ENCODE measurements around the gene LIN54.

DNA sequence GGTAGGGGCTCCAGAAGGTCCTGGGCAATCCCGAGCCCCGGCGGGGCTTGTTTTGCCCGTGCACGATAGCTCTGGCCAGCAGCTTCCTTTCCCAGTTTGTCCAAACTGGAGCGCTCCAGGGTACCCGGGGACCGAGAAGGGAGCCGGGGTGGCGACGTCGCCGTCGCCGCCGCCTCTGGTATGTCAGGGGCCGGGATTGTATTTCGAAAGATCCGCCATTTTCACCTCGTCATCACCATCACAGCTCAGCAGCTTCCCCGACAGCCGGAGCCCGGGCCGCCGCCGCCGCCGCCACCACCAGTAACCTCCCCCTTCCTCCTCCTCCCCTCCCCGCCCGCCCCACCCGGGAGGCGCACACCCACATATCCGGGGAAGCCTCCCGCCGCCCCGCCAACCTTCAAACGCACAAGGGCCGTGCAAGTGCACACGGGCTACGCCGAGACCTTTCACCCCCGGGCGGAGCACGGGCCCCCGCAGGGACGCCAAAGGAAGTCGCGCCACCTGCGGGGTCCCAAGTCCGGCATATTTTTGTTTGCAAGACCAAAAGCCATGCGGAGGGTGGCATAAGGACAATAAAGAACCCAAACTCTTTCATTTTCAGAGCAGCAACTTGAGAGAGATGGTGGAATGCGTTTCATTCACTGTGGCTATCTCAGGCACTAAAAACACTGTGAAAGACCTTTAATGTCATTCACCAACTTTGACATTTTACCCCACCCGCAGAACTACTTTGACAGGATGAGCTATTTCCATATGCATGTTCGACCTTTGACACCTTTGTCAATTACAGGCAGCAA lies at the start of gene LIN54:
- TF ChIP-seq, protein P1, sequence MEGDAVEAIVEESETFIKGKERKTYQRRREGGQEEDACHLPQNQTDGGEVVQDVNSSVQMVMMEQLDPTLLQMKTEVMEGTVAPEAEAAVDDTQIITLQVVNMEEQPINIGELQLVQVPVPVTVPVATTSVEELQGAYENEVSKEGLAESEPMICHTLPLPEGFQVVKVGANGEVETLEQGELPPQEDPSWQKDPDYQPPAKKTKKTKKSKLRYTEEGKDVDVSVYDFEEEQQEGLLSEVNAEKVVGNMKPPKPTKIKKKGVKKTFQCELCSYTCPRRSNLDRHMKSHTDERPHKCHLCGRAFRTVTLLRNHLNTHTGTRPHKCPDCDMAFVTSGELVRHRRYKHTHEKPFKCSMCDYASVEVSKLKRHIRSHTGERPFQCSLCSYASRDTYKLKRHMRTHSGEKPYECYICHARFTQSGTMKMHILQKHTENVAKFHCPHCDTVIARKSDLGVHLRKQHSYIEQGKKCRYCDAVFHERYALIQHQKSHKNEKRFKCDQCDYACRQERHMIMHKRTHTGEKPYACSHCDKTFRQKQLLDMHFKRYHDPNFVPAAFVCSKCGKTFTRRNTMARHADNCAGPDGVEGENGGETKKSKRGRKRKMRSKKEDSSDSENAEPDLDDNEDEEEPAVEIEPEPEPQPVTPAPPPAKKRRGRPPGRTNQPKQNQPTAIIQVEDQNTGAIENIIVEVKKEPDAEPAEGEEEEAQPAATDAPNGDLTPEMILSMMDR (IDR thresholded peaks at IDR 0.05), result no peak
- no peak for TF ChIP-seq ZFX (IDR thresholded peaks at IDR 0.05; ENCODE audit: borderline replicate concordance)

Data from 22Rv1 (cell line).